GM18909 (cell line): ENCODE results near the gene DNAI1.
"Not testable (repeated sequence)": the region's sequence is repeated elsewhere in the genome, so short reads cannot be mapped to it uniquely, and the experiment has no call there.

Source experiments
- ATAC-seq: cut with Tn5 transposase; IDR thresholded peaks from one replicate; pipeline ENCODE4 v1.9.1; 2021; ENCODE audit warnings: mild to moderate bottlenecking; ENCODE audit not compliant: unreplicated experiment, poor library complexity

The DNAI1 gene

GRCh38 chr9:34458013-34458958 lies at the start of gene DNAI1, which contains the start of gene FAM219A:
DNAI1 (plus strand) TSS chr9:34458805; CDS start chr9:34459006, 201 bp downstream.
FAM219A (minus strand) TSS chr9:34458570; CDS start chr9:34458263, 307 bp downstream.
- ATAC-seq: peak; percentile 96

DNA sequence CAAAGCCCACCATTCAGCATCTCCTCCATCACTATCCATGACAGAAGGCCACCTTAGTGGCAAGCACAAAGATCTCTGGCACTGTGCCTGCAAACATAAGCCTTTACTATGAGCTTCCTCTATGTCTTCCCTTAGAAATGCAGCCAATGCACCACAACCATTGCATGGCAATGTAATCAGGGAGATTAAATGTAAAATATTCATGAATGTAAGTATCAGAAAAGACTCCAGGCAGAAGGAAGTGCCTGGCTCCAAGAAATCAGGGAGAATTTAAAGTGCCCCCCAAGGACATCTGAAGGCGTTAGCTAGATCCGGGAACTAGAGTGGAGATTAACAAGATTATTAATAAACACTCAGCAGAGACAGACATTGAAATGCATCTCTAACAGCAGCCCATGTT lies 49.5 kb upstream of the DNAI1 start:
- ATAC-seq: no peak

DNA sequence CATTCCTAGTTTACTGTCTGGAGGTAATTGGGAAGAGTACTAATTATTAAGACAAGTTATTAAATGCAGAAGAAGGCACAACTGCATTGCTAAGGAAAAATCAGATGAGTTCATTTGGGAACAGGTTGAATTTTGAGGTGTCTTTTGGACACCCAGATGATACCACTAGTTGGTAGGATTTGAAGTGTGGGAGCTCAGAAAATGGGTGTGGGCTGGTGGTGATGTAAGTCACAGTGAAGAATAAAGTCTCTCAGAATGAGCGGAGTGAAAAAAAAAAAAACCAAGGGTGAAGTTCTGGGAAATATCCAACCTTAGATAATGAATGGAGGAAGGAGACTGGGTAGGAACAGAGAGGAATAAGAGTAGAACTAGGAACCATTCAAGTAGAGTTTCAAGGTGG lies 46.3 kb upstream of the DNAI1 start:
- ATAC-seq: no peak

- ATAC-seq: no peak
Observed at GRCh38 chr9:34413231-34413852, 45.3 kb upstream of the DNAI1 start.

GRCh38 chr9:34417734-34418133 lies 40.9 kb upstream of the DNAI1 start:
- no peak for ATAC-seq

- no peak for ATAC-seq
Observed at GRCh38 chr9:34419716-34420504, 38.7 kb upstream of the DNAI1 start.

DNA sequence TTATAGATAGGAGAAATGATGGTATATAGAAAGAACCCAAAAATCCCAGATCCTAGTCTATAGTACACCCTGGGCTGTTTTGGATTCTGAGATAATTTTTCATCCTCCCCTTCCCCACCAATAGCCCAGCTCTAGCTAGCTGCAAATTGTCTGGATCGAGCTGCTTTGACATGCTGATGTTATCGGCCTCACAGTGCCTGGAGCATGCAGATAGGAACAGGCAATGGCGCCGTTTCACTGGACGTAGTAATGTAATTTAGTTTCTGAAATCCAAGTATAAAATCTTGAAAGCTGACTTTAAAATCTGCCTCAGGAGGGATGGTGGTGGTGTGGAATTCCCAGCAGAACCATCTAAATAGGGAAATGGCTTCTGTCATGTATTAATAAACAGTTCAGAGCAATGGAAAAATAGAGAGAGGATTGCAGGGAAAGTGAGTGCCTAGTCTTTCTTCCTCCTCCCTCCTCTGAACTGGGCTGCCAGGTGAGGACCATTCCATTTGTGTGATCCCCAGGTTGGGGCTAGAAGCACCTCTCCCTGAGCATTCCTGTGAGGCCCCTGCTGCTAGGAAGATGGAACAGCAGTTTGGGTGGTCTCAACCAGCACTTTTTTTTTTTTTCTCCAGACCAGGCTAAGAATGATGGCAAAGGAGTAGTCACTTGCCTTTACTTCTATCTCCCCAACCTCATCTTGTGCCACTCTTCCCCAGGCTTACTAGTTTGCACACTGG lies 32.1 kb upstream of the DNAI1 start:
- no peak for ATAC-seq

- no peak for ATAC-seq
Observed at GRCh38 chr9:34428325-34428958, 30.2 kb upstream of the DNAI1 start.

- no peak for ATAC-seq
Observed at GRCh38 chr9:34430843-34431437, 27.7 kb upstream of the DNAI1 start.

- no peak for ATAC-seq
Observed at GRCh38 chr9:34431667-34432066, 26.9 kb upstream of the DNAI1 start.

DNA sequence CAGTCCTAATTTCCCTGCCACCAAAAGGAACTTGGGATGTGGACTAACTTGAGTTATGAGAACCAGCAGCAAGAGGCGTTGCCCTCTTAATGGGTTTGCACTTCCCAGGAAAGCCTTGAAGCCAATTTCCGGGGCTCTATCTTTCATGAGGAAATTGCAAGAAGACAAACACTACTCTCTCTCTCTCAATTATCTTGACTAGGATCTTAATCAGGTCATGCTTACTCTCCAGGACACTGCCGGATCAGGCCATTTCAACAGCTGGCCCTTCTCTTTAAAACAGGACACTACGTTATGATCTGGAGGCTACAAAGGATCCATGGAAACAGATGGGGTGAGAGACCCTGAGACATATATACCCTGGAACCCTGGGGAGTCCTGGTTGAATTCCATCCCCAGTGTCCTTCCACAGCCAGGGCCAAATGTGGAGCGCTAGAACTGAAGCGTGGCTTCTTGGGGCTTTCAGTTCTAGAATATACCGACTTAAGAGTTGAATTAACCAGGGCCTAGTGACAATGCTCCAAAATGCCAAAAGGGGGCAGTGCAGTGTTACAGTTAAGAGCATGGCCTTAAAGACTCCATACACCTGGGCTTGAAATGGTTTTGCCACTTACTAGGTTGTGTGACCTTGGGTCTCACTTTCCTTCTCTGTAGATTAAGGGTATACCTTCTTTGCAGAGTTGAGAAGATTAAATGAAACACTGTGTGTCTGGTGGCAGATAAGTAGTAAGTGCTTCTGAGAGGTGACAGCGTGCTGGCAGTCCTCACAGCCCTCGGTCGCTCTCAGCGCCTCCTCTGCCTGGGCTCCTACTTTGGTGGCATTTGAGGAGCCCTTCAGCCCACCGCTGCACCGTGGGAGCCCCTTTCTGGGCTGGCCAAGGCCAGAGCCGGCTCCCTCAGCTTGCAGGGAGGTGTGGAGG lies 21.3 kb upstream of the DNAI1 start:
- peak; percentile 41 for ATAC-seq

DNA sequence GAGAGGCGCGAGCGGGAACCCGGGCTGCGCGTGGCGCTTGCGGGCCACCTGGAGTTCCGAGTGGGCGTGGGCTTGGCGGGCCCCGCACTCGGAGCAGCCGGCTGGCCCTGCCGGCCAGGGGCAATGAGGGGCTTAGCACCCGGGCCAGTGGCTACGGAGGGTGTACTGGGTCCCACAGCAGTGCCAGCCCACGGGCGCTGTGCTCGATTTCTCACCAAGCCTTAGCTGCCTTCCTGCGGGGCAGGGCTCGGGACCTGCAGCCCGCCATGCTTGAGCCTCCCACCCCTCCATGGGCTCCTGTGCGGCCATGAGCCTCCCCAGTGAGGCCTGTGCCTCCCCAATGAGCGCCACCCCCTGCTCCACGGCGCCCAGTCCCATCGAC lies 20.7 kb upstream of the DNAI1 start:
- ATAC-seq: not testable (repeated sequence)

DNA sequence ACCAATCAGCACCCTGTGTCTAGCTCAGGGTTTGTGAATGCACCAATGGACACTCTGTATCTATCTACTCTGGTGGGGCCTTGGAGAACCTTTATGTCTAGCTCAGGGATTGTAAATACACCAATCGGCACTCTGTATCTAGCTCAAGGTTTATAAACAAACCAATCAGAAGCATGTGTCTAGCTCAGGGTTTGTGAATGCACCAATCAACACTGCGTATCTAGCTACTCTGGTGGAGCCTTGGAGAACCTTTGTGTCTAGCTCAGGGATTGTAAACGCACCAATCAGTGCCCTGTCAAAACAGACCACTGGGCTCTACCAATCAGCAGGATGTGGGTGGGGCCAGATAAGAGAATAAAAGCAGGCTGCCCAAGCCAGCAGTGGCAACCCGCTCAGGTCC lies 20.1 kb upstream of the DNAI1 start:
- not testable (repeated sequence) for ATAC-seq

GRCh38 chr9:34440017-34440416 lies 18.6 kb upstream of the DNAI1 start:
- ATAC-seq: no peak

GRCh38 chr9:34442770-34443169 lies 15.8 kb upstream of the DNAI1 start:
- ATAC-seq: no peak

- no peak for ATAC-seq
Observed at GRCh38 chr9:34443533-34443932, 15.1 kb upstream of the DNAI1 start.

- no peak for ATAC-seq
Observed at GRCh38 chr9:34443976-34444375, 14.6 kb upstream of the DNAI1 start.

- no peak for ATAC-seq
Observed at GRCh38 chr9:34446468-34446891, 12.1 kb upstream of the DNAI1 start.
